HEK293 (cell line): ENCODE results near the gene TCF15.

Experiments used
- CTCF ChIA-PET: fragments of 350-600 bp; formaldehyde crosslinking; extraction: SDS; loops from one replicate; lab custom pipeline; 2021; ENCODE audit warnings: antibody characterized with exemption; lab: Yijun Ruan, JAX
- POLR2A ChIA-PET: fragments of 300-600 bp; formaldehyde crosslinking; extraction: SDS; loops from one replicate; lab custom pipeline; 2020; ENCODE audit warnings: antibody characterized with exemption, inconsistent platforms; lab: Yijun Ruan, JAX
- H3K27ac ChIP-seq: fragments of 200-500 bp; sonication (Bioruptor generic); 2 replicates; pipeline ENCODE4 v1.5.1; 2014; ENCODE audit warnings: low read depth, low read length, control low read depth, inconsistent platforms; ENCODE audit errors: extremely low read depth
- H3K36me3 ChIP-seq, 2 experiments: fragments of 200-500 bp in 1 of 2; sonication (Bioruptor generic) in 1 of 2; 1 replicate in 1 of 2; 2 replicates in 1 of 2; pipeline ENCODE4 v1.5.1; 2014 to 2017; ENCODE audit warnings: inconsistent platforms in 2 of 2, low read length in 2 of 2; ENCODE audit not compliant: control insufficient read depth in 2 of 2, insufficient read depth in 1 of 2
- H3K4me1 ChIP-seq: fragments of 200-500 bp; sonication (Bioruptor generic); 2 replicates; pipeline ENCODE4 v1.5.1; 2014; ENCODE audit warnings: mild to moderate bottlenecking, low read length, inconsistent platforms; ENCODE audit not compliant: control insufficient read depth, insufficient read depth
- H3K4me3 ChIP-seq: 2 replicates; pipeline ENCODE4 v1.5.1; 2011; ENCODE audit warnings: low read depth, mild to moderate bottlenecking, control low read depth, low read length, moderate library complexity
- H3K9me3 ChIP-seq: fragments of 200-500 bp; sonication (Bioruptor generic); 2 replicates; pipeline ENCODE4 v1.5.1; 2014; ENCODE audit warnings: low read depth, low read length, inconsistent platforms; ENCODE audit not compliant: control insufficient read depth, insufficient read depth
- EGR2 ChIP-seq: fragments of 450-650 bp; formaldehyde crosslinking; IDR thresholded peaks from 2 replicates; pipeline ENCODE4 v1.5.1; 2016; ENCODE audit warnings: low read depth, missing biosample characterization, missing genetic modification characterization
- FEZF1 ChIP-seq: fragments of 450-650 bp; formaldehyde crosslinking; IDR thresholded peaks from 2 replicates; pipeline ENCODE4 v1.5.1; 2016; ENCODE audit warnings: missing biosample characterization, missing genetic modification characterization
- GLI2 ChIP-seq: fragments of 450-650 bp; formaldehyde crosslinking; IDR thresholded peaks from 2 replicates; pipeline ENCODE4; 2017; ENCODE audit warnings: missing biosample characterization, missing genetic modification characterization, low read depth, borderline replicate concordance
- GLIS1 ChIP-seq: fragments of 450-650 bp; formaldehyde crosslinking; IDR thresholded peaks from 2 replicates; pipeline ENCODE4 v1.5.1; 2016; ENCODE audit warnings: missing biosample characterization, missing genetic modification characterization
- PRDM1 ChIP-seq: fragments of 450-650 bp; formaldehyde crosslinking; IDR thresholded peaks from 2 replicates; pipeline ENCODE4; 2016; ENCODE audit warnings: missing biosample characterization, missing genetic modification characterization
- RBAK ChIP-seq: fragments of 450-650 bp; formaldehyde crosslinking; IDR thresholded peaks from 2 replicates; pipeline ENCODE4 v1.5.1; 2016; ENCODE audit warnings: missing biosample characterization, missing genetic modification characterization
- YY2 ChIP-seq: fragments of 450-650 bp; formaldehyde crosslinking; IDR thresholded peaks from 2 replicates; pipeline ENCODE4 v1.5.1; 2016; ENCODE audit warnings: missing biosample characterization, missing genetic modification characterization
- ZBTB8A ChIP-seq: fragments of 450-650 bp; formaldehyde crosslinking; IDR thresholded peaks from 2 replicates; pipeline ENCODE4 v1.5.1; 2016; ENCODE audit warnings: missing biosample characterization, missing genetic modification characterization
- ZFP41 ChIP-seq: fragments of 450-650 bp; formaldehyde crosslinking; IDR thresholded peaks from 2 replicates; pipeline ENCODE4 v1.5.1; 2016; ENCODE audit warnings: missing biosample characterization, missing genetic modification characterization, borderline replicate concordance
- ZIC2 ChIP-seq: fragments of 450-650 bp; formaldehyde crosslinking; IDR thresholded peaks from 2 replicates; pipeline ENCODE4 v1.5.1; 2016; ENCODE audit warnings: missing biosample characterization, missing genetic modification characterization
- ZNF10 ChIP-seq: fragments of 450-650 bp; formaldehyde crosslinking; IDR thresholded peaks from 2 replicates; pipeline ENCODE4 v1.5.1; 2017; ENCODE audit warnings: missing biosample characterization, missing genetic modification characterization
- ZNF157 ChIP-seq: fragments of 450-650 bp; formaldehyde crosslinking; IDR thresholded peaks from 2 replicates; pipeline ENCODE4 v1.5.1; 2016; ENCODE audit warnings: missing biosample characterization, missing genetic modification characterization
- ZNF16 ChIP-seq: fragments of 450-650 bp; formaldehyde crosslinking; IDR thresholded peaks from 2 replicates; pipeline ENCODE4 v1.5.1; 2016; ENCODE audit warnings: low read depth, missing biosample characterization, missing genetic modification characterization
- ZNF202 ChIP-seq: fragments of 450-650 bp; formaldehyde crosslinking; IDR thresholded peaks from 2 replicates; pipeline ENCODE4 v1.5.1; 2016; ENCODE audit warnings: missing biosample characterization, missing genetic modification characterization, borderline replicate concordance
- ZNF324 ChIP-seq: fragments of 450-650 bp; formaldehyde crosslinking; IDR thresholded peaks from 2 replicates; pipeline ENCODE4 v1.5.1; 2016; ENCODE audit warnings: missing biosample characterization, missing genetic modification characterization
- ZNF501 ChIP-seq: fragments of 450-650 bp; formaldehyde crosslinking; IDR thresholded peaks from 2 replicates; pipeline ENCODE4 v1.5.1; 2016; ENCODE audit warnings: missing biosample characterization, missing genetic modification characterization
- ZNF514 ChIP-seq: fragments of 450-650 bp; formaldehyde crosslinking; IDR thresholded peaks from 2 replicates; pipeline ENCODE4 v1.5.1; 2016; ENCODE audit warnings: missing biosample characterization, missing genetic modification characterization
- ZNF555 ChIP-seq: fragments of 450-650 bp; formaldehyde crosslinking; conservative IDR thresholded peaks from 2 replicates; pipeline ENCODE4 v1.5.1; 2017; ENCODE audit warnings: missing biosample characterization, mild to moderate bottlenecking, missing genetic modification characterization, inconsistent platforms
- ZNF571 ChIP-seq: fragments of 450-650 bp; formaldehyde crosslinking; IDR thresholded peaks from 2 replicates; pipeline ENCODE4 v1.5.0; 2017; ENCODE audit warnings: missing biosample characterization, missing genetic modification characterization
- ZNF623 ChIP-seq: fragments of 450-650 bp; formaldehyde crosslinking; IDR thresholded peaks from 2 replicates; pipeline ENCODE4 v1.5.1; 2016; ENCODE audit warnings: missing biosample characterization, missing genetic modification characterization
- ZNF629 ChIP-seq: fragments of 450-650 bp; formaldehyde crosslinking; IDR thresholded peaks from 2 replicates; pipeline ENCODE4 v1.5.1; 2017; ENCODE audit warnings: missing biosample characterization, missing genetic modification characterization
- ZNF791 ChIP-seq: fragments of 450-650 bp; formaldehyde crosslinking; IDR thresholded peaks from 2 replicates; pipeline ENCODE4 v1.5.1; 2016; ENCODE audit warnings: missing biosample characterization, missing genetic modification characterization
- ZNF837 ChIP-seq: fragments of 450-650 bp; formaldehyde crosslinking; IDR thresholded peaks from 2 replicates; pipeline ENCODE4 v1.5.1; 2016; ENCODE audit warnings: missing biosample characterization, missing genetic modification characterization
- ZSCAN4 ChIP-seq: fragments of 450-650 bp; formaldehyde crosslinking; IDR thresholded peaks from 2 replicates; pipeline ENCODE4 v1.5.1; 2017; ENCODE audit warnings: missing biosample characterization, missing genetic modification characterization
- ZXDB ChIP-seq: fragments of 450-650 bp; formaldehyde crosslinking; IDR thresholded peaks from 2 replicates; pipeline ENCODE4 v1.5.1; 2016; ENCODE audit warnings: missing biosample characterization, missing genetic modification characterization
- TF ChIP-seq, protein P1 (sequence below): fragments of 450-650 bp; formaldehyde crosslinking; IDR thresholded peaks from 2 replicates; pipeline ENCODE4 v1.5.1; 2016; ENCODE audit warnings: missing biosample characterization, missing genetic modification characterization
- TF ChIP-seq, protein P2 (sequence below): fragments of 450-650 bp; formaldehyde crosslinking; IDR thresholded peaks from 2 replicates; pipeline ENCODE4 v1.5.1; 2016; ENCODE audit warnings: missing biosample characterization, missing genetic modification characterization
- TF ChIP-seq, protein P3 (sequence below): fragments of 450-650 bp; formaldehyde crosslinking; IDR thresholded peaks from 2 replicates; pipeline ENCODE4 v1.5.1; 2017; ENCODE audit warnings: missing biosample characterization, missing genetic modification characterization
- TF ChIP-seq, protein P4 (sequence below): fragments of 450-650 bp; formaldehyde crosslinking; IDR thresholded peaks from 2 replicates; pipeline ENCODE4 v1.5.1; 2016; ENCODE audit warnings: missing biosample characterization, missing genetic modification characterization

Gene TCF15

DNA sequence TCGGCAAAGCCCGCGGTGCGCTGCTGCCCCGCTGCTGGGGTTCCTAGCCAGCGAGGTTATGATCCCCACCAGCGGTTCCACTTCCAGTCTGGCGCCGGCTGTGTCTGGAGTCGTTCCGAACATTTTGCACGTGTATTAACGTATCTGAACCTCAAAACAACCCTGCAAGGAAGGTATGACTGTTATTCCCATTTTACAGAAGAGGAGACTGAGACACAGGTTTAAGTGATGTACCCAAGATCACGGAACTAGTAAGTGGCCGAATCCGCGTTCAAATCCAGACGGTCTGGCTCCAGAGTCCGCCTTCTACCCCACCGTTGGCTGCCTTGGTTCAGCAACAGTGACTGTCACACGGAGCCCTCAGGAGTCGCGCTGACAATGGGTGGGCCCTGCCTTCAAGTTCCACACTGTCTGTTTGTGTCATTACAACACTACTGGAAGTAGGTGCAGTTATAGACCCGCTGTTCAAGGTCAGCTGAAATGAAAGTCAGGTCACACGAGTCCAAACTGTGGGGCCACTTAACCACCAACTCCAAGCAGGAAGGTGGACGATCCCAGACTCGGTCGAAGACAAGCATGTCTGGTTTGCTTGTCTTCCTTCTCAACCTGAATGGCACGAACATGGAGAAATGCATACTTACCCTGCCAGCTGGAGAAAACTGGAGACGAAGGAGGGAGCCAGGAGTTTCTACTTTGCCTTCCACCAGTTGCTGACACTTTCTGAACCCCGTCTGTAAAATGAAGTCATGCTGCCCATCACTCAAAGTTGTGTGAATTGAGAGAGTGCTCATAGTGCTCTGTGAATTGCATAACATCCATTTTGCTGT, 43.7 kb upstream of the TCF15 start:
- Histone ChIP-seq H3K9me3 (no peaks in the 10 kb centered on the region), H3K4me3 (peak overlapping the region; percentile 59), H3K4me1 (no peaks in the 10 kb centered on the region), H3K27ac (no peak overlapping the region), H3K36me3 (peaks cover 5 to 24% of the 10 kb centered on the region in 2 experiments; a peak in 2 of 3 replicates)
- ChIA-PET POLR2A (no interaction called here), CTCF (interaction anchor here (0.7 to 5.4 kb wide), 5 partner anchors 8 to 85 kb away, joined by 3 to 81 read pairs (median 4); no protein-coding TSS in a partner anchor)
- TF ChIP-seq, protein P1, sequence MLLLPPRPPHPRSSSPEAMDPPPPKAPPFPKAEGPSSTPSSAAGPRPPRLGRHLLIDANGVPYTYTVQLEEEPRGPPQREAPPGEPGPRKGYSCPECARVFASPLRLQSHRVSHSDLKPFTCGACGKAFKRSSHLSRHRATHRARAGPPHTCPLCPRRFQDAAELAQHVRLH (tag by site-specific recombination) = no peak
- TF ChIP-seq EGR2 (tag by site-specific recombination) (no peak), ZNF157 (tag by site-specific recombination) (no peak), ZNF514 (tag by site-specific recombination) (no peak), ZIC2 (0 out of 2 replicates have a peak, but pooled peaks have one; percentile 8), ZXDB (0 out of 2 replicates have a peak, but pooled peaks have one; percentile 42), ZNF202 (tag by site-specific recombination) (no peak), GLIS1 (peak; percentile 61), ZNF16 (no peak), ZNF501 (tag by site-specific recombination) (no peak), PRDM1 (tag by site-specific recombination) (peak; percentile 51), GLI2 (tag by site-specific recombination) (no peak), ZNF571 (tag by site-specific recombination) (no peak), ZNF324 (tag by site-specific recombination) (no peak), ZSCAN4 (no peak), ZNF555 (tag by site-specific recombination) (no peak), FEZF1 (tag by site-specific recombination) (no peak), ZBTB8A (tag by site-specific recombination) (peak; percentile 57; the same call in 1 of the 2 replicates), ZNF10 (tag by site-specific recombination) (no peak), ZNF837 (tag by site-specific recombination) (no peak), ZNF791 (no peak), ZNF623 (tag by site-specific recombination) (no peak), ZFP41 (no peak), YY2 (no peak), RBAK (tag by site-specific recombination) (no peak), ZNF629 (tag by site-specific recombination) (0 out of 2 replicates have a peak, but pooled peaks have one; percentile 34)
- TF ChIP-seq, protein P2, sequence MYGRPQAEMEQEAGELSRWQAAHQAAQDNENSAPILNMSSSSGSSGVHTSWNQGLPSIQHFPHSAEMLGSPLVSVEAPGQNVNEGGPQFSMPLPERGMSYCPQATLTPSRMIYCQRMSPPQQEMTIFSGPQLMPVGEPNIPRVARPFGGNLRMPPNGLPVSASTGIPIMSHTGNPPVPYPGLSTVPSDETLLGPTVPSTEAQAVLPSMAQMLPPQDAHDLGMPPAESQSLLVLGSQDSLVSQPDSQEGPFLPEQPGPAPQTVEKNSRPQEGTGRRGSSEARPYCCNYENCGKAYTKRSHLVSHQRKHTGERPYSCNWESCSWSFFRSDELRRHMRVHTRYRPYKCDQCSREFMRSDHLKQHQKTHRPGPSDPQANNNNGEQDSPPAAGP = 0 out of 2 replicates have a peak, but pooled peaks have one; percentile 50
- TF ChIP-seq, protein P3, sequence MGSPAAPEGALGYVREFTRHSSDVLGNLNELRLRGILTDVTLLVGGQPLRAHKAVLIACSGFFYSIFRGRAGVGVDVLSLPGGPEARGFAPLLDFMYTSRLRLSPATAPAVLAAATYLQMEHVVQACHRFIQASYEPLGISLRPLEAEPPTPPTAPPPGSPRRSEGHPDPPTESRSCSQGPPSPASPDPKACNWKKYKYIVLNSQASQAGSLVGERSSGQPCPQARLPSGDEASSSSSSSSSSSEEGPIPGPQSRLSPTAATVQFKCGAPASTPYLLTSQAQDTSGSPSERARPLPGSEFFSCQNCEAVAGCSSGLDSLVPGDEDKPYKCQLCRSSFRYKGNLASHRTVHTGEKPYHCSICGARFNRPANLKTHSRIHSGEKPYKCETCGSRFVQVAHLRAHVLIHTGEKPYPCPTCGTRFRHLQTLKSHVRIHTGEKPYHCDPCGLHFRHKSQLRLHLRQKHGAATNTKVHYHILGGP = no peak
- TF ChIP-seq, protein P4, sequence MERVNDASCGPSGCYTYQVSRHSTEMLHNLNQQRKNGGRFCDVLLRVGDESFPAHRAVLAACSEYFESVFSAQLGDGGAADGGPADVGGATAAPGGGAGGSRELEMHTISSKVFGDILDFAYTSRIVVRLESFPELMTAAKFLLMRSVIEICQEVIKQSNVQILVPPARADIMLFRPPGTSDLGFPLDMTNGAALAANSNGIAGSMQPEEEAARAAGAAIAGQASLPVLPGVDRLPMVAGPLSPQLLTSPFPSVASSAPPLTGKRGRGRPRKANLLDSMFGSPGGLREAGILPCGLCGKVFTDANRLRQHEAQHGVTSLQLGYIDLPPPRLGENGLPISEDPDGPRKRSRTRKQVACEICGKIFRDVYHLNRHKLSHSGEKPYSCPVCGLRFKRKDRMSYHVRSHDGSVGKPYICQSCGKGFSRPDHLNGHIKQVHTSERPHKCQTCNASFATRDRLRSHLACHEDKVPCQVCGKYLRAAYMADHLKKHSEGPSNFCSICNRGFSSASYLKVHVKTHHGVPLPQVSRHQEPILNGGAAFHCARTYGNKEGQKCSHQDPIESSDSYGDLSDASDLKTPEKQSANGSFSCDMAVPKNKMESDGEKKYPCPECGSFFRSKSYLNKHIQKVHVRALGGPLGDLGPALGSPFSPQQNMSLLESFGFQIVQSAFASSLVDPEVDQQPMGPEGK (tag by site-specific recombination) = 0 out of 2 replicates have a peak, but pooled peaks have one; percentile 36
